OCI-LY1 (cell line): ENCODE data around the gene CDK9.

ENCODE experiments used
- H2AFZ ChIP-seq: fragments of 200-600 bp; sonication (generic), shearing (Covaris generic); 2 replicates; pipeline ENCODE4 v1.6.0; 2014; ENCODE audit warnings: antibody characterized with exemption, mild to moderate bottlenecking, low read length
- H3F3A ChIP-seq: fragments of 200-600 bp; sonication (generic), shearing (Covaris generic); 2 replicates; pipeline ENCODE4 v1.6.0; 2014; ENCODE audit warnings: mild to moderate bottlenecking, antibody characterized with exemption, low read length, moderate library complexity; ENCODE audit not compliant: insufficient read depth
- H3K27ac ChIP-seq: fragments of 200-600 bp; sonication (generic); 2 replicates; pipeline ENCODE4 v1.5.1; 2014; ENCODE audit warnings: low read length, mixed run types, mild to moderate bottlenecking, low read depth; ENCODE audit not compliant: poor library complexity, severe bottlenecking
- H3K27me3 ChIP-seq: fragments of 200-600 bp; sonication (generic); 2 replicates; pipeline ENCODE4 v1.6.0; 2014; ENCODE audit warnings: antibody characterized with exemption, mild to moderate bottlenecking, low read length, moderate library complexity; ENCODE audit not compliant: insufficient read depth
- H3K36me3 ChIP-seq: fragments of 200-600 bp; sonication (generic); 2 replicates; pipeline ENCODE4 v1.6.1; 2014; ENCODE audit warnings: mild to moderate bottlenecking, antibody characterized with exemption, low read length, moderate library complexity, mixed read lengths; ENCODE audit not compliant: insufficient read depth
- H3K4me1 ChIP-seq: fragments of 200-600 bp; sonication (generic); 2 replicates; pipeline ENCODE4 v1.5.1; 2014; ENCODE audit warnings: mild to moderate bottlenecking, low read length, moderate library complexity; ENCODE audit not compliant: insufficient read depth, severe bottlenecking
- H3K4me2 ChIP-seq: fragments of 200-600 bp; sonication (generic), shearing (Covaris generic); 2 replicates; pipeline ENCODE4 v1.6.1; 2014; ENCODE audit warnings: low read length
- H3K4me3 ChIP-seq: fragments of 200-600 bp; sonication (generic); 2 replicates; pipeline ENCODE4 v1.5.1; 2014; ENCODE audit warnings: low read length, low read depth, mild to moderate bottlenecking, mixed read lengths; ENCODE audit not compliant: poor library complexity, severe bottlenecking
- H3K79me2 ChIP-seq: fragments of 200-600 bp; shearing (Covaris generic); 2 replicates; pipeline ENCODE4 v1.6.1; 2016; ENCODE audit warnings: mixed run types, low read length, mixed read lengths; ENCODE audit not compliant: insufficient read depth
- H3K9ac ChIP-seq: fragments of 200-600 bp; sonication (generic), shearing (Covaris generic); 2 replicates; pipeline ENCODE4 v1.6.1; 2014; ENCODE audit warnings: mild to moderate bottlenecking, low read length, mixed read lengths
- H3K9me2 ChIP-seq: fragments of 200-600 bp; sonication (generic), shearing (Covaris generic); 2 replicates; pipeline ENCODE4 v1.6.1; 2014; ENCODE audit warnings: low read depth, mild to moderate bottlenecking, low read length, mixed read lengths
- H3K9me3 ChIP-seq: fragments of 200-600 bp; shearing (Covaris generic); 2 replicates; pipeline ENCODE4 v1.6.1; 2014; ENCODE audit warnings: low read length, mixed read lengths
- H4K20me1 ChIP-seq: fragments of 200-600 bp; sonication (generic), shearing (Covaris generic); 2 replicates; pipeline ENCODE4 v1.6.0; 2016; ENCODE audit warnings: mild to moderate bottlenecking, low read length; ENCODE audit not compliant: insufficient read depth
- CTCF ChIP-seq: fragments of 200-600 bp; sonication (generic), shearing (Covaris generic); IDR thresholded peaks from 2 replicates; pipeline ENCODE4 v1.5.1; 2017; ENCODE audit warnings: mild to moderate bottlenecking, antibody characterized with exemption, low read length, moderate library complexity, mixed read lengths
- EZH2 ChIP-seq: fragments of 200-600 bp; sonication (generic), shearing (Covaris generic); IDR thresholded peaks from 2 replicates; pipeline ENCODE4 v1.8.0; 2017; ENCODE audit warnings: borderline replicate concordance, mixed run types, mild to moderate bottlenecking, antibody characterized with exemption, low read length, moderate library complexity, mixed read lengths

CDK9 gene

GRCh38 chr9:127761061-127761460 is 24.8 kb upstream of the CDK9 start:
- Histone ChIP-seq H3F3A (no peaks in the 10 kb centered on the region), H3K36me3 (no peaks in the 10 kb centered on the region), H3K4me1 (no peaks in the 10 kb centered on the region), H3K9me3 (no peaks in the 10 kb centered on the region), H3K4me3 (no peak overlapping the region), H3K27ac (no peak overlapping the region), H3K27me3 (no peaks in the 10 kb centered on the region), H3K9me2 (no peaks in the 10 kb centered on the region), H3K4me2 (no peak overlapping the region), H2AFZ (no peak overlapping the region), H3K79me2 (no peaks in the 10 kb centered on the region), H3K9ac (no peak overlapping the region), H4K20me1 (no peaks in the 10 kb centered on the region)
- TF ChIP-seq CTCF (no peak), EZH2 (no peak)

DNA sequence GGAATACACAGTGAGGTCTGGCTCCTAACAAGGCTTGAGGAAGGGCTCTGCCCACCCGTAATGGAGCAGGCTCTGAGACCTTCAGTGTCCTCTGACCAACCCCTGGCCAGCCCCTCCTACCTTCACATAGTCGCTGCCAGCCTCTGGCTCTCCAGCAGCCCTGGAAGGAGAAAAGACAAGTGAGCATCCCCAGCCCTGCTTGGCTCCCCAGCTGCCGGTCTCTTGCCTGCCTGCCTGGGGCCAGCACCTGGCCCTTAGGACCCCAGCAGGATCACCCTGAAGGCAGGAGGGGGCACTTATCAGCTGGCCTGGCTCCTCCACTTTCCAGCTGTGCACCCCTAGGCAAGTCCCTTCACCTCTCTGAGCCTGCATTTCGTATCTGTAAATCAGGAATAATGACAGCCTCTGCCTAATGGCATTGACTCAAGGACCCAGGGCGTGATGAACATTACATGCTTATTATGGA is 24.3 kb upstream of the CDK9 start:
- H3K27me3 ChIP-seq: no peaks in the 10 kb centered on the region
- H2AFZ ChIP-seq: no peak overlapping the region
- no peaks in the 10 kb centered on the region for H3K9me3 ChIP-seq
- H3K36me3 ChIP-seq: no peaks in the 10 kb centered on the region
- no peaks in the 10 kb centered on the region for H3K79me2 ChIP-seq
- H3K9me2 ChIP-seq: no peaks in the 10 kb centered on the region
- no peak overlapping the region for H3K4me3 ChIP-seq
- TF ChIP-seq EZH2 (no peak), CTCF (no peak)
- H4K20me1 ChIP-seq: no peaks in the 10 kb centered on the region
- H3K27ac ChIP-seq: no peak overlapping the region
- no peak overlapping the region for H3K9ac ChIP-seq
- H3K4me2 ChIP-seq: no peak overlapping the region
- no peaks in the 10 kb centered on the region for H3F3A ChIP-seq
- no peaks in the 10 kb centered on the region for H3K4me1 ChIP-seq

- Histone ChIP-seq H3K9ac (no peak overlapping the region), H3K9me2 (no peaks in the 10 kb centered on the region), H3K27ac (no peak overlapping the region), H3K9me3 (no peaks in the 10 kb centered on the region), H4K20me1 (no peaks in the 10 kb centered on the region), H3K4me3 (no peak overlapping the region), H3K36me3 (no peaks in the 10 kb centered on the region), H2AFZ (no peak overlapping the region), H3K4me1 (peaks cover 3% of the 10 kb centered on the region), H3K79me2 (no peaks in the 10 kb centered on the region), H3K4me2 (no peak overlapping the region), H3K27me3 (no peaks in the 10 kb centered on the region), H3F3A (no peaks in the 10 kb centered on the region)
- TF ChIP-seq CTCF: no peak
- no peak for TF ChIP-seq EZH2
Observed at GRCh38 chr9:127762111-127762676, 23.6 kb upstream of the CDK9 start.
